HG02763 (cell line): ENCODE data around the gene PLA2G4B.

Experiments used
- ATAC-seq: cut with Tn5 transposase; IDR thresholded peaks from one replicate; pipeline ENCODE4 v1.9.1; 2021; ENCODE audit warnings: mild to moderate bottlenecking, moderate library complexity; ENCODE audit not compliant: unreplicated experiment

The PLA2G4B gene

GRCh38 chr15:41838400-41838897 lies at the start of gene PLA2G4B:
TSS of gene PLA2G4B (plus strand) at chr15:41838847. CDS start at chr15:41838914, 67 bp downstream.
- no peak for ATAC-seq

GRCh38 chr15:41789236-41789635 lies 49.4 kb upstream of the PLA2G4B start:
- no peak for ATAC-seq

- ATAC-seq = no peak
These were observed 49.0 kb upstream of the PLA2G4B start for GRCh38 chr15:41789662-41790061.

- ATAC-seq = no peak
These were observed 48.5 kb upstream of the PLA2G4B start for GRCh38 chr15:41790169-41790568.

- no peak for ATAC-seq
These were observed 47.7 kb upstream of the PLA2G4B start for GRCh38 chr15:41790756-41791546.

- ATAC-seq = no peak
These were observed 47.1 kb upstream of the PLA2G4B start for GRCh38 chr15:41791547-41791937.

- ATAC-seq = no peak
These were observed 46.5 kb upstream of the PLA2G4B start for GRCh38 chr15:41792000-41792637.

- ATAC-seq = no peak
These were observed 44.6 kb upstream of the PLA2G4B start for GRCh38 chr15:41794081-41794480.

GRCh38 chr15:41795996-41796856 lies 42.4 kb upstream of the PLA2G4B start:
- ATAC-seq = no peak

GRCh38 chr15:41797201-41797944 lies 41.3 kb upstream of the PLA2G4B start:
- no peak for ATAC-seq

- no peak for ATAC-seq
These were observed 39.8 kb upstream of the PLA2G4B start for GRCh38 chr15:41798607-41799487.

GRCh38 chr15:41799488-41799805 lies 39.2 kb upstream of the PLA2G4B start:
- ATAC-seq = no peak

GRCh38 chr15:41801185-41801584 lies 37.5 kb upstream of the PLA2G4B start:
- no peak for ATAC-seq

- ATAC-seq = no peak
These were observed 36.7 kb upstream of the PLA2G4B start for GRCh38 chr15:41801850-41802455.

GRCh38 chr15:41804361-41804760 lies 34.3 kb upstream of the PLA2G4B start:
- no peak for ATAC-seq

GRCh38 chr15:41804916-41805666 lies 33.6 kb upstream of the PLA2G4B start:
- ATAC-seq = no peak

GRCh38 chr15:41805711-41806110 lies 32.9 kb upstream of the PLA2G4B start:
- ATAC-seq = no peak

GRCh38 chr15:41806291-41807181 lies 32.1 kb upstream of the PLA2G4B start:
- no peak for ATAC-seq
